Measurements from ENCODE around the gene ANKS1A. TPM values are rescaled to one million over a fixed set of nuclear protein-coding genes. Genes with fewer than 3 reads are reported as not detected.

ANKS1A gene
- total RNA-seq, 3 donors from 2014 or later, result 30.0 to 62.4 (median 33.3) TPM

DNA sequence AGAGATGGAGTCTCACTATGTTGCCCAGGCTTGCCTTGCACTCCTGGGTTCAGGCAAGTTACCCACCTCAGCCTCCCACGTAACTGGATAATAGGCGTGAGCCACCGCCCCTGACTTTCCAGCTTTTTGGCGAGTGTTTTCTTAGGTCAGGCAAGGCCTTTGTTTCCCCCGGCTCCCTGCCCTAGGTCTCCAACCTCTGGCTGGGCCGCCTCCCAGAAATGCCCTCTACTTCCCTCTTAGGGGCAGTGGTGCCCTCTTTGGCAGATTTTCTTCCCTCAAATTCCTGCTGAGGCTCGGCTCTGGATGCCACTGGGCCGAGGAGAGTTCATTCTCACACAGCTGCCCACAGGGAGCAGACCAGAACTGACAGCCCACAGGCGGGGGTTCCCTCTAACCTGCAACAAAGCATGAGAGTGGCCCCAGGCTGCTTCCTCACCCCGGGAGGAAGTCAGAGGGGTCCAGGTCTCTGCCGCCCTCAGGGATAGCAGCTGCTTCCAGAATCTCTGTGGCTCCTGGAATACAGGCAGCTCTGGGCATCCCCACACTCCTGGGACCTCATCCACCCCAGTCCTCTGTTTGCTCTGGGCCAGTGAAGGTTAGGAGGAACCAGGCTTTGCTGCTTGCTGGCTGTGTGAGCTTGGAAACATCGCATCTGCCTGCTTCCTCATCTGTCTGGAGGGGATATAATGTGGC, 195.6 kb downstream of the ANKS1A start:
- Histone ChIP-seq H3K4me1 (ENCODE audit: low read depth) (no peaks in the 10 kb centered on the region), H3K4me3 (no peak overlapping the region), H3K9me3 (no peaks in the 10 kb centered on the region), H3K36me3 (ENCODE audit: low read depth) (no peaks in the 10 kb centered on the region)
- DNase-seq (peak in 2 of 3 donors; percentile 16 to 25), ATAC-seq (no peak)
- TF ChIP-seq, protein P1, sequence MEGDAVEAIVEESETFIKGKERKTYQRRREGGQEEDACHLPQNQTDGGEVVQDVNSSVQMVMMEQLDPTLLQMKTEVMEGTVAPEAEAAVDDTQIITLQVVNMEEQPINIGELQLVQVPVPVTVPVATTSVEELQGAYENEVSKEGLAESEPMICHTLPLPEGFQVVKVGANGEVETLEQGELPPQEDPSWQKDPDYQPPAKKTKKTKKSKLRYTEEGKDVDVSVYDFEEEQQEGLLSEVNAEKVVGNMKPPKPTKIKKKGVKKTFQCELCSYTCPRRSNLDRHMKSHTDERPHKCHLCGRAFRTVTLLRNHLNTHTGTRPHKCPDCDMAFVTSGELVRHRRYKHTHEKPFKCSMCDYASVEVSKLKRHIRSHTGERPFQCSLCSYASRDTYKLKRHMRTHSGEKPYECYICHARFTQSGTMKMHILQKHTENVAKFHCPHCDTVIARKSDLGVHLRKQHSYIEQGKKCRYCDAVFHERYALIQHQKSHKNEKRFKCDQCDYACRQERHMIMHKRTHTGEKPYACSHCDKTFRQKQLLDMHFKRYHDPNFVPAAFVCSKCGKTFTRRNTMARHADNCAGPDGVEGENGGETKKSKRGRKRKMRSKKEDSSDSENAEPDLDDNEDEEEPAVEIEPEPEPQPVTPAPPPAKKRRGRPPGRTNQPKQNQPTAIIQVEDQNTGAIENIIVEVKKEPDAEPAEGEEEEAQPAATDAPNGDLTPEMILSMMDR (IDR thresholded peaks at IDR 0.05), result no peak
- intact Hi-C loops (cut with DNase I, micrococcal nuclease), result no loop called here

DNA sequence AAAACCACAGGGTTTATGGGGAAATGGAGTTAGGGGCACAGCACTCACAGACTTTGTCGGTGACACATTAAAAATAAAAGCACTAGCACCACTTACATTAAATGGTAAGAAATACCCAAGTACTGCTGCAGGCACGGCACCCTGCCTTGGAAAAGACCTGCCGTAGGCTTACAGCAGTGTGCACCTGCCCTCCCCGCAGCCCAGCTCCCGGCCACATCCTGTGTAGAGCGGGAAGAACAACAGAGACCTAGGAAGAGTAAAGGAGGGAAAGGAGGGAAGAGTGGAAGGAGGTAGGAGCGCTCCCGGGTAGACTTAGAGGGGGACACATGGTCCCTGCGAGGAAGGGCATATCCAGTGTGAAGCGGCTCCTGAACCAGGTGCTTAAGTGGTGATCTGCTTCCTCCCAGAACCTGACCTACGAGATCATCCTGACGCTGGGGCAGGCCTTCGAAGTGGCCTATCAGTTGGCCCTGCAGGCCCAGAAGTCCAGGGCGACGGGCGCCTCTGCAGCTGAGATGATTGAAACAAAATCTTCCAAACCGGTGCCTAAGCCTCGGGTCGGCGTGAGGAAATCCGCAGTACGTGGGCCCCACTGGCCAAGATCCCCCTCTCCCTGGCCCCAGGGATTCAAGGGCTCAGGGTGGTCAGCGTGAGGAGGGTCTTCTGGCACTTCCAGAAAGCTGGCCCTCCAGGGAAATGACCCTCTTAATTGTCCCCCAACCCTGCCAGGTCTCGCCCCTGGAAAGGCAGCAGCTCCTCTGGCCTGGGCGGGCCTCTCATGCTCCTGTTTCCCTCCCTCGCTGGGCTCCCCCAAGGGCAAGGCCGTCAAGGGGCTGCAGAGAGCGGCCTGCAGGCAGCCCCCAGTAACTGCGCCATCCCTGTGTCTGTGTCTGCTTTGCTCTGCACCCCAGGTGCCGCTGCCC, 196.6 kb downstream of the ANKS1A start:
- TF ChIP-seq, protein P1 (IDR thresholded peaks at IDR 0.05), result no peak
- no peak overlapping the region for H3K4me3 ChIP-seq
- intact Hi-C loops (cut with DNase I, micrococcal nuclease), result no loop called here
- no peaks in the 10 kb centered on the region for H3K9me3 ChIP-seq
- no peak for ATAC-seq
- peak in 2 of 3 donors; percentile 7 to 33 for DNase-seq
- H3K36me3 ChIP-seq (ENCODE audit: low read depth), result no peaks in the 10 kb centered on the region
- no peaks in the 10 kb centered on the region for H3K4me1 ChIP-seq (ENCODE audit: low read depth)

DNA sequence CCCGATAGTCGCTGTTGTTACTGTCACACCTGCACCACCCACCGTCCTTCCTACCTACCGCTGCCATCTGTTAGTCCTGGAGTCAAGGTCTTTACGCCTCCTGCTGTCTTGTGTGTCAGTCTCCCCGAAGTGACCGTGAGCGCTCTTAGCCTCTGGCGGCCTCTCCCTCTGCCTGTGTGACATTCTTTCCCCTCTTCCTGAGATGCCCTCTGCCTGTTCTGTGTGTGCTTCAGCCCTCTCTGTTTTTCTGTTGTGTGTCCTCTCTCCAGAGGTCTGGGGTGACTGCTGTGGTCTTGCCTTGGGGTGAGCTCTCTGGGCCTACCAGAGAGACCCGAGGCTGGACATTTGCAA, 197.2 kb downstream of the ANKS1A start:
- no peaks in the 10 kb centered on the region for H3K9me3 ChIP-seq
- no peak for ATAC-seq
- TF ChIP-seq, protein P1 (IDR thresholded peaks at IDR 0.05), result no peak
- H3K4me3 ChIP-seq, result no peak overlapping the region
- no peaks in the 10 kb centered on the region for H3K4me1 ChIP-seq (ENCODE audit: low read depth)
- peak in 1 of 3 donors; percentile 1 for DNase-seq
- intact Hi-C loops (cut with DNase I, micrococcal nuclease), result no loop called here
- no peaks in the 10 kb centered on the region for H3K36me3 ChIP-seq (ENCODE audit: low read depth)

DNA sequence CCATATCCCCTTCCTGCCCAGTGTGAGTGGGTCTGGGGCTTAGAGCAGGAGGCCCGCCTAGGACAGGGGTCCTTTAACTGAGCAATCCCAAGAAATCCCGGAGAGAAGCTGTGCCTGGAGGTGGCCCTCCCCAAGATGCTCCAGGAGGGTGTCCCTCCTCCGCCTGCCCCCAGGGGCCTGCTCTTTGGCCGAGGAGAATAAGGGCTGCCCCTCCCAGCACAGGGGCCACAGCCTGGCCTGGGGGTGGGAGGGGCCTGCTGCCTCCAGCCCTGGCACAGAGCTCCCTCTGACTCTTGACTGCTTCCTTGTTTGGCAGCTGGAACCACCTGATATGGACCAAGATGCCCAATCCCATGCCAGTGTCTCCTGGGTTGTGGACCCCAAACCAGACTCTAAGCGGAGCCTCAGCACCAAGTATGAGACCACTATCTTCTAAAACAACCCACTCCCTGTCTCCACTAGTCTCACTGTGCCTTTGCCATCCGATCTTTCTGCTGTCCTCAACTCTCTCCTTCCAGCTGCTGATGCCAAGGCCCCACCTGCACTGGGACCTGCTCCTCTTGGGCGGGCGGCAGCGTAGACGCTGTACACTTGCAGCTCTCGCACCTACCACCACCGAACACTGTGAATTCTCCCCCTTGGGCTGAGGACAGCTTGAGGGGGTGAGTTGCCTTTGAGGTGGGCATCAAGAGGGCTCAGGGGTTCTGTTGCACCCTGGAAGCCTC, 197.7 kb downstream of the ANKS1A start:
- ATAC-seq (no peak), DNase-seq (peak in 2 of 3 donors; percentile 9 to 20)
- Histone ChIP-seq H3K4me1 (ENCODE audit: low read depth) (no peaks in the 10 kb centered on the region), H3K9me3 (no peaks in the 10 kb centered on the region), H3K4me3 (no peak overlapping the region), H3K36me3 (ENCODE audit: low read depth) (no peaks in the 10 kb centered on the region)
- TF ChIP-seq, protein P1 (IDR thresholded peaks at IDR 0.05), result no peak
- intact Hi-C loops (cut with DNase I, micrococcal nuclease), result no loop called here

DNA sequence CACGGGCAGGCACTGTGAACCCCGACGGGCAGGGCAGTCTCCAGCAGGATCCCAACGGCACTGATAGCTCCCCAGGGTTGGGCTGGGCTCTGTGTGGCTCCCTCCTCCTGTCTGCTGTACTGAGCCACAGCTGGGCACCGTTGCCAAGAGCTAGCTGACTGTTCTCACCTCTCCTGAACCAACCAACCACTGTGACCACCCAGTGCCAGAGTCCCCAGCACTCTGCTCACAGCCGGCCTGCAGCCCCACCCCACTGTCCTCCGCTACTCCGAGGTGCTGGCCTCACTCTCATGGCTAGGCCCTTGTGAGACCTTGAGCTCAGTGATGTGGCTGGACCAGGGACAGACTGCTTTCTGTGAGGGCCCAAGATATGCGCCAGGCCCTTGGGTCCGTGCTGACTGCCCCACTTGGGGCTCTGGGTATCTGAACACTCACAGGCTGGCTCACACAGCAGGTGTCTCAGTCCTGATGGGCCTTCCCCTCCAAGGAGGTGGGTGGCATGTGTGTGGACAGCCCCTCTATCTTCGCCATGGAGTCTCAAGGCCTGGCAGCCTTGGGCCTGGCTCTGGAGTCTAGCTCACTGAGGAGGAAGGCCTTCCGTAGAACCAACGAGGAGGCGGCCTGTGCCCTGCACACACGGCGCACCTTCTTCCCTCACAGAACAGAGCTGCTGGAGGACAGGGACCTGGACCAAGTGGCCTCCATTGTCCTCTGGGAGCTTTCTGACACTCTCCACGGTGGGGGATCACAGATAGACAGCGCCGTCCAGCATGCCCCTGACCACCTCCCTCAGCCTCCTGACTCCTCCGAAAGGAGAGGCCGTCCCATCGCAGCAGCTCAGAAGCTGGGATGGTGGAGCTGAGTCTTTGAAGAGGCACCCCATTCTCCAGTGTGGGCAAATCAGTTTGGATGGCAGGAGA, 198.6 kb downstream of the ANKS1A start:
- Histone ChIP-seq H3K4me1 (ENCODE audit: low read depth) (no peaks in the 10 kb centered on the region), H3K9me3 (no peaks in the 10 kb centered on the region), H3K36me3 (ENCODE audit: low read depth) (no peaks in the 10 kb centered on the region), H3K4me3 (no peak overlapping the region)
- ATAC-seq, result no peak
- intact Hi-C loops (cut with DNase I, micrococcal nuclease), result no loop called here
- peak in 2 of 3 donors; percentile 12 to 36 for DNase-seq
- TF ChIP-seq, protein P1 (IDR thresholded peaks at IDR 0.05), result no peak

Data from mucosa of descending colon (tissue), 3 donors.